ENCODE data around the gene MELTF.

The MELTF gene

DNA sequence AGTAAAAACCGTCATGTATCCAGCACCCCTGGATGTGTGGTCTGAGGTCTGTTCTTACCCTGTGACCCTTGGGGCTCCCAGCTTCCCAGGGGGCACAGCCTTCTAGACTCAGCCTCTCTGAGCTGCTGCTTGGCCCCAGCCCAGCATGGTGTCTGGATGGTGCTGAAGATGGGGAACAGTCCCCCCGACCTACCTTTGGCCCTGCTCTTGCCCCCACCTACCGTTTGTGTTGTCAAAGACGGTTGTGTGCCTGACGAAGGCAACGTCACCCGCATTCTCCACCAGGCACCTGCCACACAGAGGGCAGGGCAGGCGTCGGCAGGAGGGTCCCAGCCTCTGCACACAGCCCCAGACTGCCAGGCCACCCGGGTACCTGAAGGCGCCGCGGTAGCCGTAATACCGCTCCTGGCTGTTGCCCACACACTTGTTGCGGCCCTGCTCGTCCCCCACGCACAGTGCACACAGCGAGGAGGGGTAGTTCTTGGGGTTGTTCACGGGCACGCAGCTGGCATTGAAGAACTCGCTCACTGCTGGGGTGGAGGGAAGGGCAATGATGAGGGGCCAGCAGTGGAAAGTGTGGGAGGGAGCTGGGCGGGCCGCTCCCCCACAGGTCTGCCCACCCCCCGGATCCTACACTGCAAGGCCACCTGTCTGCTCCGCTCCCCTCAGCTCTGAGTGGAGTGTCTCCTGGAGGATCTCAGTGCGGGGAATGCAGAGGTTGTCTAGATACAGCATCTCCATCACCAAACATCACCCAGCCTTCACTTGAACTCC, 21.0 kb downstream of the MELTF start:
- no peak for DNase-seq

DNA sequence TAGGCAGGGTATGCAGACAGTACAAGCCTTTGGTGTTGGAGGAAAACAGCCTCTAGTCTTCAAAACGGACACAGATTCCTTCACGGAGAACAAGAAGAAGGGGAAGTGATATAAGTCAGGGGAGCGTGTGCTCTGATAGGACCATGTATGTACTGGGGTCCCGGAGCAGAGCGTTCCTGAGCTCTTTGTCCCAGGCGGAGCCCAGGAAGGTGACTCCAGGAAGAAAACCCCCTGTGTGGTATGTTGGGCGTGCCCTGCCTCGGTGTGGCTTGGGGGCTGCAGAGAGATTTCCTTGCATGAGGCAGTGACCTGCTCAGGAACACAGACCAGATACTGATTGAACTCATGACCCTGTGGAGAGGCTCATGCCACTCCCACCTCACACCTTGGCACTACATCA, 21.7 kb downstream of the MELTF start:
- peak; percentile 9 for DNase-seq

DNA sequence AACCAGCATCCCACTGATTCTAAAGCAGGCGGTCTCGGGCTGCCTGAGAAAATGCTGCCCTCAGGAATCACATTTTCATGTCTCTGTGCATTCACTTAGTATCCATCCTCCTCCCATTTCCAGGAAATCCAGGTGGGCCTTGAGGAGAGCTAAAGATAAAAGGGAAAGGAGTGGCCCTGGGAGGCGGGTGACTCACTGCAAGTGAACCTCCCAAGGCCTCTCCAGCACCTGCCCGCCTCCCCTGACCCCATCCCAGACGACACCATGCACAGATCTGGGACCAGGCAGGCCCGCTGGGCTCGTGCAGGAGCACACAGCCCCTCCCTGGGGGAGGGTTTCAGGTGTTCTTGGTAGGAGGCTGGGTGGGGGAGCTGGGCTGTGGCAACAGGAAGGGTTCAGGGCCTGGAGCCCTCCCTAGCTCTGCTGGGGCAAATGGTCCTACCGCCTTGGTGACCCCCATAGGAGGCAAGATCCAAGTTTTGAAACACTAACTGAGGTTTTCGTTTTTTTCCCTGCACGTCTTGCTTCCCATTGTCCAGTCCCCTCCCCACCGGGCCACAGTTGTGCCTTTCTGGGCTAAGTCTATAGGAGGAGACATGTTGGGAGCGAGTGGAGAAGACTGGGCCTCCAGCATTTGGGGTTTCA, 22.2 kb downstream of the MELTF start:
- DNase-seq, result peak; percentile 9

DNA sequence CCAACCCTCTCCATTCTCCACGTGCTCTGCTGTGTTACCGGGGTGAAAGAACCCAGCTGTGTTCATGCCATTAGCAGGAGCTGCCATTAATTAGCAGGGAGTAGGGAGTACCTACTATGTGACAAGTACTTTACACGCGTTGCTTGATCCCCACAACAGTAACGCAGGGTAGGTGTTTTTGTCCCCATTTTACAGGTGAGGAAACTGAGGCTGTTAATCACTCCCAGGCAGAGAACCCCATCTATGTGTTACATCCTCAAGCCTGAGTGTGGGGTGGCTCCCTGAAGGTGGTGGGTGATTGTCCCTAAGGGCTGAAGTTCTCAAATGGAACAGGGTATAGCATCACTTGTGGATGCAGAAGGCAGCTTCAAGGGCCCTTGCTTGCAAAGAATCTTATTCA, 22.8 kb downstream of the MELTF start:
- peak; percentile 4 for DNase-seq

DNA sequence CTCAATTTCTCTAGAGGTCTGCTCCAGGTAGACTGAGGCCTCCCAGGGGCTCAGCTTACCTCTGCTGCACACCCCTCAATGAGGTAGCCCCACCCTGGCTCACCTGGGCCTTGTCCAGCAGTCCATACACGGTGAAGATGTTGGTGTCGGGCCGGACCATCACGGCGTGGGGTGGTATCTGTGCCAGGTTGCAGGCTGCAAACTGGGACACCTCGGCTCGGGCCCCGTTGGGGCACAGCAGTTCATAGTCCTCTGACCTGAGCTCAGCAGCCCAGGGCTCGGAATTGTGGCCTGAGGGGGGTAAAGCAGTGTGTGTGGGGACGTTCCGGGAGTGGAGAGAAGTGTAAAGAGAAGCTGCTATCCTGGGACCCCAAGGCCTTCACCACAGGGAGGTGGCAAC, 23.2 kb downstream of the MELTF start:
- DNase-seq, result peak; percentile 8

DNA sequence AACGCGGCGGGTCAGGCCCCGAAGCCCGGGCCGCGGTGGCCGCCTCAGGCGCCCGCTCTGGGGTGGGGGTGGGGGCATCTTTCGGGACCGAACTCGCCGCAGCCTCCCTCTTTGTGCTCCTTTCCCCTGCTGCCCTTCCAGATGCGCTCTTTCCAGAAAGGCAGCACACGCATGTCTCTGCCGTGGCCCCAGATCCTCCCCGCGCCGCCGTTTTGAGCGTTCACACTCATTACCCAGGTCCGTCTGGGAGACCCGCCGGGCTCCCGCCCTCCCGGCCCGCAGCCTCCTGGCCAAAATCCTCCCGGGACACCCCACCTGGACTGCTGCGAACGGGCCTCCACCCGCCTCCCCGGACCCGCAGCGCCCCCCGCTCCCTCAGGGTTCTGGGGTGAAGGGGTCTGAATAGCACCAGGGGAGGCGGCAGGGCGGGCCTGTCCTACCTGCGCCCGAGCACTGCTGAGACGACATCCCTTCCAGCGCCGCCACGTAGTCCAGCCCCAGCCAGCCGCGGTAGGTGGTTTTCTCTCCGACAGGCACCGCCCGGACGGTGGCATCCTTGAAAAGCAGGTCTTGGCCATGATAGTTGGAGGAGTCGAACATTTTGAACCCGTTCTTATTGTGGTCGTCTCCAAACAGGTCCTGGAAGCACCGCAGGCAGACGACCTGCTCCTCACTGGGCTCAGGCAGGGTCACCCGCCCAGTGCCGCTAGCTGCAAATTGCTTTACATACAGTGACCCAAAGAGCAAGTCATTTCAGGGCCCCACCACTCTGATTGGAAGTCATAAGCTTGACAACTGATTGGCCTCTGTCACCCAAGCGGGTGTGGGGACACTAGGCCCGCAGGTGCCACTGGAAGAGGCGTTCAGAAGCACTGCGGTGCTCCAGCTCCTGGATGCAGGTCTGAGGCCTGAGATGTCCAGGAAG, 25.9 kb downstream of the MELTF start:
- no peak for DNase-seq

DNA sequence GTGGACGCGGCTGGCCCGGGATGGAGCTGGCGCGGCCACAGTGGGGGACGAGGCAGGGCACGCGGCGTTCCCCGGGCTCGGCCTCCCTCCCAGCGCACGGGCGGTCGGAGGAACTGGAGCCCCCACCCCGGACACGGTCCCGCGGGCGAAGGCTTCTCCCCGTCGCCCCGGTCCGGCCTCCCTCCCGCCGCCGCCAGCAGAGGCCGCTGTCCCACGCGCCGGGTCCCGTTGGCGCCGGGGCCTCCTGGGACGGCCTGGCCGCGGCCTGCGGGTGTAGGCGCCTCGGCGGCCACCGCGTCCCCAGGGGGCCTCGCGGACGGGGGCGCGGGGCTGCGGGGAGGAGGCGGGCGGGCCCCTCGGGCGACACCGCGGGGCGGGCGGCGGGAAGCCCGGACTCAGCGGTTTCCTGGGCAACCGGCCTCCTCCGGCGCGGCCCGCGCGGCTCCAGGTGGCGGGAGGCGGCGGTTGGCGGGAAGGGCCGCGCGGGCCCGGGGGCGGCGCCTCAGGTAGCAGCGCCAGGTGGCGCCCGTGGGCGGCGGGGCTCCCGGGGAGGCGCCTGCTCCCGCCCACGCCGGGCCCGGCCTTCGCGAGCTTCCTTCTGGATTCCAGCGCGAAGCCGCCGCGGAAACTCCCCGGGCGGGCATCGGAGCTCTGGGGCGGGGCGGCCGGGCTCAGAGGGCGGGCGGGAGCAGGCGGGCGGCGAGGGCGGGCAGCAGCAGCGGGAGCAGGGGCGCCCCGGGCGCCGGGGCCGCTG, 26.7 kb downstream of the MELTF start:
- peak; percentile 77 for DNase-seq

DNA sequence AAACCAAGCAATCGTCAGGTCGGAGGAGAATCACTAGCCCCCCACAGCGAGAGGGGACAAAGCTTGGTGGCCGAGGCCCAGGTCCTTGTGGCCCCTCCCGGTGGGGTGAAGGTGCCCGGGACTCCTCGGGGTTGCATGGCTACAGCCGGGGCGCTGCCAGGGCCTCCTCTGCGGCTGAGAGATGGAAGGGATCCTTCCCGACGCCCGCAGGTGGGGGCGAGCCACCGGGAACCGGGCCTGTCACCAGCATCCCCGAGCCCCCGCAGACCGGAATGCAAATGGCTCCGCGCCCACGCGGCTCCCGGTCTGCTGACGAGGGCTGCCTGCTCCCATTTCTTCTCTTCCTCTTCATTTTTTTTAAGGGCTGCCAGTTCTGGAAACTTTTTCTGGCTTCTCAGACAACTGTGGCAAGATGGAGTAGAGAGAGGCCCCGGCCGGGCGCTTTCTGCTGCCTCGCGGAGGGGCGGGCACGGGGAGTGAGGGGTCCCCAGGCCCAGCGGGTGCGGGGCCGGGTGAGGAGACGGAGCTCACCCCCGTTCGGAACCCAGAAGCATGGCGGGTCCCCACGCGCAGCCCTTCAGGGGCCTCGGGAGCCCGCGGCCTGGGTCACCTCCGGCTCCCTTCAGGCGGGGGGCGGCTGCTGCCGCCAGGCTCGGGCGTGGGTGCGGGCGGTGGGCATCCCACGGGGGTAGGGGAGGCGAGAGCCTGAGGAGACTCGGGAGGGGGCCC, 27.5 kb downstream of the MELTF start:
- peak; percentile 53 for DNase-seq

DNA sequence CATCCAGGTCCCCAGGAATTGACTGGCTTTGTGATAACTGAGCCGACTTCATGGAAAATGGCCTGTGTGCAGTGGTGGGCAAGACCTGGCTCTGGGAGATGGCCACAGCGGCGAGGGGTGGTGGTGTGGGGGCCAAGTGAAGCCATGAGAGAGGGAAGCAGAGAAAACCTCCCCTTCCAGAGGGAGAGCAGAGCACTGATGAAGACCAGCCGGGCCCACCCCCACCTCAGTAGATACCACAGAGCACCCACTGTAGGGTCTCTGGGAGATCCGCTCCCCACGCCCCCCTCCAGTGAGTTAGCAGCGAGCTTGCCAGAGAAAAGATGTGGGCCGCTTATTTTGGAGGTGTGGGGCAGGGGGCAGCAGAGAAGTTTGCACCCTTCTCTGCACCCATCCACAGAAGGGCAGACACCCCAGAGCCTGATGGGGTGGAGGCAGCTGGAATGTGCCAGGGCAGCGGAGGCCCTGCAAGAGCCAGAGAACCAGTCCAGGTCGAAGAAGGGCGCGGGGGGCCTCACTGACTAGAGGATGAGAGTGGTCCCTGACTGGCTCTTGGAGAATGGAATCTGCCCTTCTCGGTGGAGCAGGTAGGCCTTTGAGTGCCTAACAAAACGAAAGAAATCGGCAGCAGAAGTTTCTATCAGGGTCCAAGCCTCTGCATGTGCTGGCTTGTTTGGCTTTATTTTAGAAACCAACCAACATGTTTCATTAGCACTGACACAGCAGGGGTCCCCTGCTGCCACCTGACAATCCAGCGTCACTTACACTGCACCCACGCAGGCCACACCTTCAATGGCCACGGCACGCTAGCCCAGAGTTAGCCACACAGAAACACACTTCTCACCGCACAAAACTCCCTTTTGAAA, 28.3 kb downstream of the MELTF start:
- DNase-seq, result peak; percentile 11

DNA sequence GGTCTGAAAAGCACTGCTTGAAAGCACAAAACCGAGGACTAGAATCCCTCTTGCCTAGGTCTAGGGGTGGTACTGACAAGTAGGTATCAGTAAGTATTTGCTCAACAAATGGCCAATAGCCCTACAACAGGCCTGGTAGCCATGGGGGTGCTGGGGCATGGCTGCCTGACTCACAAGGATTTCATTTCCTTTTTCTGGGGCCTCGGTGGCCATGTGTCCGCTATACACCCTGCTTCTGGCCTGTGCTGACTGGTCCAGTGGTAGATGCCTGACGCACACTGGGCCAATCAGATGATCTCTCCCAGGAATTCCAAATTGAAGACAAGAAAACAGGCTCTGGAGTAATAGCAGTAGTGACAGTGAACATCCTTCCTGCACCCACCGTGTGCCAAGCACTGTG, 29.4 kb downstream of the MELTF start:
- peak; percentile 11 for DNase-seq

DNA sequence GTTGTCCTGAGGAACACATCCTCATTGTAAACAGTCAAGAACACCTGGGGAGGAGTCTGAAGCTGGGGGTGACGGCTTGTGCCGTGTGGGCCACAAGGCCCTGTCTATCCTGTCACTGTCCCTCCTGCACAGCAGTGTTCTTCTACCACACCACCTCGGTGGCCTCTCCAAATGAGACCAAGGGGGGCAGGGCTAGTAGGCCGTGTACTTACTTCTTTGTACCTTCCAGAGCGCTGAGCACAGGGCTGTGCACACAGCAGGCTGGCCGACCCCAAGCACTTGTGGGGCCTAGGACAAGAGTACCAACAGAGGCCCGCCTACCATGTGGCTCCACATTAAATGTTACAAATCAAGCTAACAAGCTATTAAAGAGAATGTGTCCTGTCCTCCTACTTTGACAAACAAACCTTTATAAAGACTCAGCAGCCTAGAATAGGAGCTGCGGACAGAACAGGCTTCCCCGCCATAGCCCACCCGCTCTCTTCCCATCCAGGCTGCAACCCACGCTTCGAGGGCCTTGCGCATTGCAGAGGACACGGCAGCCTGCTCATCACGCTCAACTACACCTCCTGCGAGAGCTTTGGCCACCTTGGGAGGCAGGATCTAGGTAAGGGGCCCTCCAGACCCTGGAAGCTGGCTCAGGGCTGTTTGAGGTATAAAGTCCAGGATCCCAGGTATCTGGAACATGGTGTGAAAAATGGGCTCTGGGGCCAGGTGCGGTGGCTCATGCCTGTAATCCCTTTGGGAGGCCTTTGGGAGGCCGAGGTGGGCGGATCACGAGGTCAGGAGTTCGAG, 30.5 kb downstream of the MELTF start:
- no peak for DNase-seq

DNA sequence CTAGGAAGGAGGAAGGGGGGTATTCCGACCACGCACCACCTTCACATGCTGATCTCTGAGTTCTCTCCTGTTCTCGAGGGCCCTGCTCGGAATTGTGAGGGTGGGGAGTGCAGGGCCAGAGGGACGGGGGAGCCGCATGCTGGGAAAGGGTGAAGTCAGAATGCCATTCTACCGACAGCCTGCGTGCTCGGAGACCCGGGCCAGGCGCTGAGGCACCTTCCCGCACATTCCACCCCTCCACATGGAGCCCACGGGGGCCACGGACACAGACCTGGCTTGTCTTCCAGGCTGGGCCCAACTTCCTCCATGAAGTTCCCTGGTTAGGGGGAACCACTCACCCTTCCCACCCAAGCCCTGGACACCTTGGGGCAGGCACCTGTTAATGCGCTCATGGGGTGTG, 32.3 kb downstream of the MELTF start:
- no peak for DNase-seq

DNA sequence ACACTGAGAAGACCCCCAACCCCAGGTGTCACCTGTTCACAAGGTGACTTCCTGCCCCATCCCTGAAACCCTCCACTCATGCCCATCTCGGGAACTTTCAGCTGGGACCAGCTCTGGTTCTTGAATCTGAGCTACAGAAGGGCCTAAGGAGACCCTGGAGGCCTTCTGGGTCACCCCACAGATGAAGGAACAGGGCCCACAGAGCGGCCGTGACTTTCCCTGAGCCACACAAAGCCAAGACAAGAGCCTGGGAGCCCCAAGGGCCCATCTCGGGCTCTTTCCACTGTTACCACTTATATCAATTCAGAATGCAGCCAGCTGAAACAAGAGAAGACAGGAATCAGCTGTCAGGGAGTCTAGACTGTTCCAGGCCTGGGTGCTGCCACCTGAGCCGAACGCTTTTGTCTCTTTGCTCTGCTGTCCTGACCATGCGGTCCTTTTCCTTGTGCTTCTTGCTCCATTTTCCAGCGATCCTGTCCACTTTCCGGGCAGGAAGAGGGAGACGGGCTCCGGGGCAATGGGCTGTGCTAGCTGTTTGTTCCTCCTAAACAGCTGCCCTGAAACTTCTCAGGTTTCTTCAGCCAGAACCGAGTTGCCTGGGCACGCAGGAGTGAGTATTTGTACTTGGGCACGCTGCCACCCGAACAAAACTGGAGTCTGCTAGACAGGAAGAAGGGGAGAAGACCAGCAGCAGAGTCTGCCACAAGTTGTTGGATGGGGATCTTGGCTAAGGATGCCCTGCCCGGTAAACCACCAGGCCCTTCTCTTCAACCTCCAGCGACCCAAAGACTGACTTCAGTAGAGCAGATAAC, 33.0 kb downstream of the MELTF start:
- DNase-seq, result no peak

DNA sequence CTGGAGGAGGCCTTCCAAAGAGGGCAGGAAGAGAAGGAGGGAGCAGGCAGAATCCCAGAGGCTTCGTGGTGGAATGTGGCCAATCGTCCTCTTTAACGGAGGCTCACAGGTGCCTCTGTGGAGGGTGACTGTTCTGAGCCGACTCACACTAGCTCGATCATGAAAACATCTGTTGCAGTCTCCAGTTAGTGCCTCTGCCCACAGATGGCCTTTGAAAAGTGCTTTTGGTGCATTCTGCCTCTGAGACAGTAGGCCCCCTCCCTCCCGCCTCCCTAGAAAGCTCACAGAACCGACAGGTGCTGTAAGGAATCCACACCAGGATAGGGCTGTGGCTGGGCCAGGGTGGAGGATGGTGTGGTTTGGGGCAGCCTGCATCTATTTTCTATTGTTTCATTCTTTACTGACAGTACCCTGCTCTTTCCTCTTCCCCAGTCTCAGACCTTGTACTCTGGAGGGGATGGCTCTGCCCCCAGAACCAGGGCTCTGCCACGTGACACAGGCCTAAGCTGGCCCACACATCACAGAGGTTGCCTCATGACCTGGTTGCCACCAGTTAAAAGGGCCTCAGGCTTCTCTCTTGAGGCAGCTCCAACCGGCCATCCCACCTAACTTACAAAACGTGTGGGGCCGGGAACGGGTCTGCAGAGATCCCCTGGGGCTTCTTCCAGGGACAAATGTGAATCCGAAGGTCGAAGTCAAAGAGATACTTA, 33.8 kb downstream of the MELTF start:
- no peak for DNase-seq

DNA sequence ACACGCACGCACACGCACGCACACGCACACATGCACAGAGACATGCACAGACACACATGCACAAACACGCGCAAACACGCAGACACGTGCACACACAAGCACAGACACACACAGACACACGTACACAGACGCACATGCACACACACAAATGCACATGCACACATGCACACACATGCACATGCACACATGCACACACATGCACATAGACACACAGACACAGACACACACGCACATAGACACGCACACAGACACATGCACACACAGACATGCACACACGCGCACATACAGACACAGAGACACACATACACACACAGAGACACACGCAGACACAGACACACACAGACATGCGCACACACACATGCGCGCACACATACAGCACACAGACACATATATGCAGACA, 34.6 kb downstream of the MELTF start:
- no peak for DNase-seq

DNA sequence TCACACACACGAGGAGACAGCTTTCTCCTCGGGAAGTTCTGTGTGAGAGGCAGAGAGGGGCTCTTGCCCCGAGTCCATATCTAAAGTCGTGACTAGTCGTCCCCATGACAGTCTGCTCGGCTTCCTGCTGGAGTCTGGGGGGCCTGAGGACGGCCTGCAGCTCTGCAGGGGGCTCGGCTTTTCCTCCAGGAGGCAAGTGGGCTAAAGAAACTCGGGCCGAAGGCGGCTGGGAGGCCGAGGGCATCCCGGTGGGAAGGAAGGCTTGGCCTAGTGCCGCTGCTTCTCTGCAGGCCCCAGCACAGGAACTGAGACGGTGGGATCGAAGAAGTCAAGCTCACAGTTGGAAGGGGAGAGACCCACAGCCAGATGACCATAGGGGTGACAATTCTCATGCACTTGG, 35.6 kb downstream of the MELTF start:
- DNase-seq, result no peak

DNA sequence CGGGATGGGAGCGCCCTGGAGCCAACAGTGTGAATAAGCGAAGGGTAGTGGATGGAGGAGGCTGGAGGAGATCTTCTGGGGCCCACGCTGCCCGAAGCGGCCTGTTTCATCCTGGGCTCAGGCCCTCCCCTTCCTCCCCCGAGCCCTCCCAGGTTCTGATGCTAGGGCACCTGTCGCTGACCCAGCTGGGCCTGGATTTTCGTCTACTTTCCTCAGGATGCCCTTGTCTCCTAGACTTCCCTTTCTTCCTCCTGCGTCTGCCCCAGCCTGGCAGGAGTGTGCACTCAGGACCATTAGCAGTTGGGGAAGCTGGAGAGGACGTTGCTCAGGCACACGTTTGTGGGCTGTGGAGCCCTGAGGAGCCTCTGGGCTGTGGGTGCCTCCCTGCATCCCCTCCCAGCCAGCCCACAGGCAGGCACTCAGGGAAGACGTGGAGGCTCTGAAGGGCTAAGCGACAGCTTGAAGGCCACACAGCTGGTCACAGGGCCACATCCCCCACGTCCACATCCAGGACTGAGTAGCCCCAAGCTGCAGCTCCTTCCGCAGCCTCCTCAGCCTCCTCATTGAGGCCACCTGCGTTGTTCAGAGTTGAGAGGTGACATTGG, 37.1 kb downstream of the MELTF start:
- peak; percentile 5 for DNase-seq

Data from right hindlimb (tissue), 1 donor.